ENCODE measurements around the gene LCORL.

Gene LCORL

DNA sequence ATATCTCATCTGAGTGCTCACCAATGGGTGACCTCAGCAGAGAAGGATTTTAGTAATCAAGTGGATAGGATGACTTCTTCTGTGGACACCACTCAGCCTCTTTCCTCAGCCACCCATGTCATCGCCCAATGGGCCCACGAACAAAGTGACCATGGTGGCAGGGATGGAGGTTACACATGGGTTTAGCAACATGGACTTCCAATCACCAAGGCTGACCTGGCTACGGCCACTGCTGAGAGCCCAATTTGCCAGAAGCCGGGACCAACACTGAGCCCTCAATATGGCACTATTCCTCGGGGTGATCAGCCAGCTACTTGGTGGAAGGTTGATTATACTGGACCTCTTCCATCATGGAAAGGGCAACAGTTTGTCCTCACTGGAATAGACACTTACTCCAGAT lies 97.4 kb downstream of the LCORL start:
- no peak for DNase-seq (ENCODE audit: low spot score)
- ChIA-PET CTCF (no interaction called here), POLR2A (ENCODE audit: low non-redundant PET) (no interaction called here)
- TF ChIP-seq, protein P1, sequence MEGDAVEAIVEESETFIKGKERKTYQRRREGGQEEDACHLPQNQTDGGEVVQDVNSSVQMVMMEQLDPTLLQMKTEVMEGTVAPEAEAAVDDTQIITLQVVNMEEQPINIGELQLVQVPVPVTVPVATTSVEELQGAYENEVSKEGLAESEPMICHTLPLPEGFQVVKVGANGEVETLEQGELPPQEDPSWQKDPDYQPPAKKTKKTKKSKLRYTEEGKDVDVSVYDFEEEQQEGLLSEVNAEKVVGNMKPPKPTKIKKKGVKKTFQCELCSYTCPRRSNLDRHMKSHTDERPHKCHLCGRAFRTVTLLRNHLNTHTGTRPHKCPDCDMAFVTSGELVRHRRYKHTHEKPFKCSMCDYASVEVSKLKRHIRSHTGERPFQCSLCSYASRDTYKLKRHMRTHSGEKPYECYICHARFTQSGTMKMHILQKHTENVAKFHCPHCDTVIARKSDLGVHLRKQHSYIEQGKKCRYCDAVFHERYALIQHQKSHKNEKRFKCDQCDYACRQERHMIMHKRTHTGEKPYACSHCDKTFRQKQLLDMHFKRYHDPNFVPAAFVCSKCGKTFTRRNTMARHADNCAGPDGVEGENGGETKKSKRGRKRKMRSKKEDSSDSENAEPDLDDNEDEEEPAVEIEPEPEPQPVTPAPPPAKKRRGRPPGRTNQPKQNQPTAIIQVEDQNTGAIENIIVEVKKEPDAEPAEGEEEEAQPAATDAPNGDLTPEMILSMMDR (conservative IDR thresholded peaks at IDR 0.05; ENCODE audit: low read depth) = no peak
- H3K27ac ChIP-seq = no peak overlapping the region

DNA sequence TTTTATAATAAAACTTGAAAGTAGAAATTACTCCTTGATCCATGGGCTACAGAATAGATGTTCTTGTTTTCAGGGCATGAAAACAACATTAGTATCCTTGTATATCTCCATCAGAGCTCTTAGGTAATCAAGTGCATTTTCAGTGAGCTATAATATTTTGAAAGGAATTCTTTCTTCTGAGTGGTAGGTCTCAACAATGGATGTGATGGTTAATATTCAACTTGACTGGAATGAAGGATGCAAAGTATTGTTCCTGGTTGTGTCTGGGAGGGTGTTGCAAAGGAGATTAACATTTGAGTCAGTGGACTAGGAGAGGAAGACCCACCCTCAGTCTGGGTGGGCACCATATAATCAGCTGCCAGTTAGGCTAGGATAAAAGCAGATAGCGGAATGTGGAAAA lies 100.1 kb downstream of the LCORL start:
- CTCF ChIA-PET = no interaction called here
- DNase-seq (ENCODE audit: low spot score) = no peak
- H3K27ac ChIP-seq = no peak overlapping the region
- TF ChIP-seq, protein P1 (conservative IDR thresholded peaks at IDR 0.05; ENCODE audit: low read depth) = no peak
- POLR2A ChIA-PET (ENCODE audit: low non-redundant PET) = no interaction called here

DNA sequence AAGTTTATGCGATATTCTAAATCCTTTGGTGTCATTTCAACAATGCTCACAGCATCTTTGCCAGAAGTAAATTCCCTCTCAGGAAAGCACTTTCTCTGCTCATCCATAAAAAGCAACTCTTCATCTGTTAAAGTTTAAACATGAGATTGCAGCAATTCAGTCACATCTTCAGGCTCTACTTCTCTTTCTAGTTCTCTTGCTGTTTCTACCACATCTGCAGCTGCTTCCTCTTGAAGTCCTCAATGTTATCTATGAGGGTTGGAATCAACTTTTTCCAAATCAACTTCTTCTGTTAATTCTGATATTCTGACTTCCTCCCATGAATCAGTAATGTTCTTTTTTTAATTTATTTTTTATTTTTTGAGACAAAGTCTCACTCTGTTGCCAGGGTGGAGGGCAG lies 100.9 kb downstream of the LCORL start:
- no peak overlapping the region for H3K27ac ChIP-seq
- POLR2A ChIA-PET (ENCODE audit: low non-redundant PET) = no interaction called here
- no peak for DNase-seq (ENCODE audit: low spot score)
- CTCF ChIA-PET = no interaction called here
- TF ChIP-seq, protein P1 (conservative IDR thresholded peaks at IDR 0.05; ENCODE audit: low read depth) = no peak

DNA sequence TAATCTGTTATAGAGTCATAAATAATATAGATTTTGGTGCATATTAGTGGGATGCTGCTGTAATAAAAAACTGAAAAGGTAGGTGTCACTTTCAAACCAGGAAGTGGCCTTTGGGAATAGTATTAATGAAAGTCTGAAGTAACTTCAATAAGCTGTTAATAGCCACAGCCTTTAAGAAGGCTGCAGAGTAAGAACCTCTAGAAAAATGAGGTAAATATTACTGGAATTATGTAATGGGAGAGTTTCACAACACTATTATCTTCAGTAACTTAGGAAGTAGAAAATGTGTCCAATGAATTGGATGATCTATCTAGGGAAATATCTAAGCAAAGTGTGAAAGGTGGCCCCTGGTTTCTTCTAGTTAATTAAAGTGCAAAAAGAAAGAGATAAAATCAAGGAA lies 106.1 kb downstream of the LCORL start:
- no peak overlapping the region for H3K27ac ChIP-seq
- no peak for DNase-seq (ENCODE audit: low spot score)
- CTCF ChIA-PET = no interaction called here
- POLR2A ChIA-PET (ENCODE audit: low non-redundant PET) = no interaction called here
- TF ChIP-seq, protein P1 (conservative IDR thresholded peaks at IDR 0.05; ENCODE audit: low read depth) = no peak

DNA sequence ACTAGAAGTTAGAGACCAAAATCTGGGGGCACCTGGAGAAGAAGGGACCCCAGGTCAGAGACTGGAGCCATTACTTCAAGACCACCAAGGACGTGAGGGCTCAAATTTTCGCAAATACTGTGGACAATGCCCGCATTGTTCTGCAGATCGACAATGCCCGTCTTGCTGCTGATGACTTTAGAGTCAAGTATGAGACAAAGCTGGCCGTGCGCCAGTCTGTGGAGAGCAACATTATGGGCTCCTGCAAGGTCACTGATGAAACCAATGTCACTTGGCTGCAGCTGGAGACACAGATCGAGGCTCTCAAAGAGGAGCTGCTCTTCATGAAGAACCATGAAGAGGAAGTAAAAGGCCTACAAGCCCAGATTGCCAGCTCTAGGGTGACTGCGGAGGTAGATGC lies 109.5 kb downstream of the LCORL start:
- ChIA-PET CTCF (no interaction called here), POLR2A (ENCODE audit: low non-redundant PET) (no interaction called here)
- TF ChIP-seq, protein P1 (conservative IDR thresholded peaks at IDR 0.05; ENCODE audit: low read depth) = no peak
- no peak for DNase-seq (ENCODE audit: low spot score)
- no peak overlapping the region for H3K27ac ChIP-seq

DNA sequence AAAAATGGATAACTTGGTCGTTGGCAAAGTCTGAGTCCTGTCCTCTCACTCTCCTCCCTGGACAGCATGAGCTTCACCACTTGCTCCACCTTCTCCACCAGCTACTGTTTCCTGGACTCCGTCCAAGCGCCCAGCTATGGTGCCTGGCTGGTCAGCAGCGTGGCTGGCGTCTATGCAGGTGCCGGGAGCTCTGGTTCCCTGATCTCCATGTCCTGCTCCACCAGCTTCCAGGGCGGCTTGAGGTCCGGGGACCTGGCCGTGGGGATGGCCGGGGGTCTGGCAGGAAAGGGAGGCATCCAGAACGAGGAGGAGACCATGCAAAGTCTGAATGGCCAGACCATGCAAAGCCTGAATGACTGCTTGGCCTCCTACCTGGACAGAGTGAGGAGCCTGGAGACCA lies 109.9 kb downstream of the LCORL start:
- POLR2A ChIA-PET (ENCODE audit: low non-redundant PET) = no interaction called here
- DNase-seq (ENCODE audit: low spot score) = no peak
- CTCF ChIA-PET = no interaction called here

More for the DNA sequence above, 109.9 kb downstream of the LCORL start:
- TF ChIP-seq, protein P1 (conservative IDR thresholded peaks at IDR 0.05; ENCODE audit: low read depth) = no peak
- H3K27ac ChIP-seq = no peak overlapping the region

All from RWPE1 (cell line).